ENCODE measurements around the gene LILRB4.
"Not testable (repeated sequence)": the region's sequence is repeated elsewhere in the genome, so short reads cannot be mapped to it uniquely, and the experiment has no call there.

LILRB4 gene

DNA sequence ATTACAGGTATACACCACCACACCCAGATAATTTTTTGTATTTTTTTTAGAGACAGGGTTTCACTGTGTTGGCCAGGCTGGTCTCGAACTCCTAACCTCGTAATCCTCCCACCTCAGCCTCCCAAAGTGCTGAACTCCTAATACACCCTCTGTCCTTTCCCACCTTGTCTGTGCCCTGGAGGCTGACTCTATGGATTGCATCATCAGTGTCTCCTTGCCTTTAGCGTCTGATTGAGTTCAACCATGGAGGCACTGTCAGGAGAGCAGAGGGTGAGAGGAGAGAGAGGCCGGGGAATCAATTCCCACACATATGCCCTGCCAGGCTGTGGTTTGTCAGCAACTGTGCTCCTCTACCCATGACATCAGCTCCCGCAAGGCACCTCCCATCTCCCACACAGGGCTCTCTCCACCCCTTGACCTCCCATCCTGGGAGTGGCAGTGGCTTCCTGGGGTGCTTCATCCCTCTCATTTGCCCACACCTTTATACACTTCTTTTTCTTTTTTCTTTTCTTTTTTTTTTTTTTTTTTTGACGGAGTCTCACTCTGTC, 12.6 kb upstream of the LILRB4 start:
- no peak for DNase-seq

DNA sequence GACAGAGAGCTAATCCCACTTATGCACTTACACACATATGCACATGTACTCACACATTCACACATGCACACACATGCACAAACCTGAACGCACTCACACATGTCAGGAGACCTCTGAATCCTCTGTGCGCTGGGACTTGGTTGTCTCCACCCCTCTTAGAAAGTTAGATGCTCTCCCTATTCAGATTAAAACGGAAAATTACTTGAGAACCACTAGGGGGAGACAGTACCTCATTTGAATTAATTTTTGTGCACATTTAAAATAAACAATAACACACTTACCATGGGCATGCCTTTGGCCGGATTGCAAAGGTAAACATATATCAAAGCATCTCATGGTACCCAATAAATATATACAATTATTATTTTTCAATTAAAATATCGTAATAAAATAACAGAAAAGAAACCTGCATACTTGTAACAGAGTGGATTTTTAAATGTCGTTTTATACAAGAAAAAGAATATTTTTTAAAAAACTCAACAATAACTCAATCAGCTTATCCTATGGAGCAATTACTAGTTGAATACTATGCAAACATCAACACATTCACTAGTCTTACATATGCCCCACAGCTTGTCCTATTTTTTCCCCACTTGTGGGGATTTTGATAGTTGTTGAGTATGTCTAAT, 9.5 kb upstream of the LILRB4 start:
- DNase-seq, result peak in 1 of 2 donors; percentile 33

- no peak for DNase-seq
Observed at GRCh38 chr19:54654447-54655321, 8.1 kb upstream of the LILRB4 start.

GRCh38 chr19:54659300-54659699, 3.5 kb upstream of the LILRB4 start:
- DNase-seq, result no peak

GRCh38 chr19:54660306-54660705, 2.5 kb upstream of the LILRB4 start:
- DNase-seq, result peak in 1 of 2 donors; percentile 12

DNA sequence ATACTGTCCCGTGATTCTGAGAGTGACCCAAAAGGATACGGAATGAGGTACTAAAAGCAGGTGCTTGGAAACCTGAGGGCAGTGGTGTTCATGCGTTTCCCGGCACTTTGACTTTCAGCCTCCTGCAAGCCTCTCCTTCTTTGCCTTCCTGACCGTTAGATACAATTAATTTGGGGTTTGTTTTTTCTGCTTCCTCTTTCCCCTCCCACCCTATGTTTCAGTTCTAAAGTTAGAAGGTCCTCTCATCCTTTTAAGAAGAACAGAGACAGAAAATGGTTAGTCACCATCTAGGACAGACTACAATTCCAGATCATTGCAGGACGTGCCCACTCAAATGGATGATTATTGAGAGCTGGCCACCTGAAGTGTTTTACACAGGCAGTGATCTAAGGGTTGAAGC, 1.8 kb upstream of the LILRB4 start:
- no peak for DNase-seq

DNA sequence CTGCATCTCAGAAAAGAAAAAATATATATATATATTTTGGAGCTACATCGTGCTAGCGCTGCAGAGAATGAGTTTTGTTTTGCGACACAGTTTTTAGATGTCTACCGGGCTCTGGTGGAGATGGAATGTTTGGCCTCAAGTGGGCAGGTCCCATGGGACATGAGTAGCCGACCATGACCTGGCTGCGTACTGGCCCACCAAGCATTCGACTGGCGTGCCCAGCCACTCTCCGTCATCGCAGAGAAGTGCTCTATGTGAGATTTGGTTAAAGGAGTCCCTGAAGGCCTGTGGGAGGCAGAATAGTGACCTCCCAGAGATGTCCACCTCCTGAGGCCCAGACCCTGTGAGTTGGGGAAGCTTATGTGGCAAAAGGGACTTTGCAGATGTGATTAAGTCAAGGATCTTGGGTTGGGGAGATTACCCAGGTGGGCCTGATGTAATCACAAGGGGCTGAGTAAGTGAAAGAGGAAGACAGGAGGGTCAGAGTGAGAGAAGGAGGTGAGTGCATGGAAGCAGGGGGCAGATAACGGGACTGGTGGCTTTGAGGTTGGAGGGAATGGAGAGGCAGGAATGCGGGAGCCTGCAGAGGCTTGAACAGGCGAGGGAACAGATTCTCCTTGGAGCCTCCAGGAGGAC, 821 bp upstream of the LILRB4 start:
- no peak for DNase-seq

- no peak for DNase-seq
Observed at GRCh38 chr19:54665530-54665929, 2.7 kb downstream of the LILRB4 start.

DNA sequence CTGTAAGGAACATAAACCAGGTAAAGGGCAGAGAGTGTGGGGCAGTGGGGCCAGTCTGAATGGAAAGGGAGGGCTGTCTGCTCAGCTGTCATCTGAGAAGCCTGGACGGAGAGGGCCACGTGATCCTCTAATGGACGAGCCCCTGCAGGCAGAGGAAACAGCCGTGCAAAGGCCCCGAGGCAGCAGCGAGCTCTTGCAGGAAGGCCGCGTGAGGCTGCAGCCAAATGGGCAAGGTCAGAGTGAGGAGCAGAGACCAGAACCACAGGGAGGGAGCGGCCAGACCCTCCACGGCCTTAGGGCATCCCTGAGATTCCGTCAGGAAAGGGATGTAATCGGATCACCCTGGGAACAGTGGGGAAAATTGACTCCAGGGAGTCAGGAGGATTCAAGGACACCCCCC, 4.4 kb downstream of the LILRB4 start:
- DNase-seq, result no peak

DNA sequence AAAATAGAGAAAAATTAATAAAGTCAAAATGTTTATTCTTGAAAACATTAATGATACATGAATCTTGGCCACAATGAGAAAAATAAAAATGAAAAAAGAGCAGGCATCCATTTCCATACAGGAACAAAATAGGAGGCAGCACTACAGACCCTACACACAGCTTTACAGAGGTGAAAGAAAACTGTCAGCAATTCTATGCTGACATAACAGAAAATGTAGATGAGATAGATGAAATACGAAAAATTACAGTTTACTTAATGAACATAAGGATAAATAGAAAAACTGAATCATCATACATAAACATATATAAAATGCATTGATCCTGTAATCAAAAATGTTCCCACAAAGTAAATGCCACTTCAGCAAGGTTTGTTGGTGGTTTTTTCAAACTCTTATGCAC, 5.6 kb downstream of the LILRB4 start:
- DNase-seq, result no peak

DNA sequence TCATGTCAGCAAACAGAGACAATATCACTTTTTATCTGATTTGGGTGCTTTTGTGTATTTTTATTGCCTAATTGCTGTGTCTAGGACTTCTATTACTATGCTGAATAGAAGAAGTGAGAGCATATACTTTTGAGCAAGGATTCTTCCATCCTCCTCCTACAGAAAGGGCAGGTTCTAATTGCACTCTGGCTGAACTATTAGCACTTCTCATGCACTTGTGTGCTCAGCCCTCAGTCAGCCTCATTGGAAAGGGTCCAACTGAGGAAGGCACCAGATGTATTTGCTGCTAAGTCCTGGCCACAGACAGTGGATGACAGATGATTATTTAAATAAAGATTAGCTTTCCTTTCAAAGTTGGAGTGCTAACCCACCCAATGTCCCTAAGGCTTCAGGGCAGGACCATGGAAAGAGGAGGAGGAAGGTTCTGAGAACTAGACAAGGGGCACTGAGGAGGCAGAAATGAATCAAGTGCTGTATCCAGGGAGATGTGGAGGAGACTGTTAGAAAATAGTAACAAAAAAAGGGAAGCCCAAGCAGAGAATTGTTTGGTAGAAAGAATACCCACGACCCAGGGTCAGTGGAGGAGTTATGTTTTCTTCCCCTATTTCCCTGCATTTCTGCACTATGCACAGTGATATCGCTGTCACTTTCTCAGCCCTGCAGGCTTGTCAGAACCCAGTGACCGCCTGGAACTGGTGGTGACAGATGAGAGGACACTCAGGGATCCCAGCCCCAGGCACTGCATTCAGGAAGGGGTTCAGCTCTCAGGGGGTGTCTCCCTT, 8.0 kb downstream of the LILRB4 start:
- DNase-seq, result no peak

DNA sequence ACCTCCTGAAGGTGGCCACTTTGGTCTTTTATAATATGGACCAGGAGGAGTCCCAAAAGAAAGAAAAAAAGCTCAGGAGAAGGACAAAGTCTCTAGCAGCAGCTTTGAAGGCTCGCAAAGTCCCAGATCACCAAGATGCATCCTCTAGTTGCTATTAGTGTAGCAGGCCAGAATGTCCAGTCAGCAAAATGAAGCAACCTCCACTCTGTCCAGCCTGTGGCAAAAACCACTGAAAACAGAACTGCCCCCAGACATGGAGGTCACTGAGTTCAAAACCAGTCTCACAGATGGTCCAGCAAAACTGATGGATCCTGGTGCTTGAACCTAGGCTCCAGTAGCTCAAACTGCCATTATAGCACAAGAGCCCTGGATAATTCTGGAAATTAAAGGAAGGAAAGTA, 10.4 kb downstream of the LILRB4 start:
- DNase-seq, result no peak

DNA sequence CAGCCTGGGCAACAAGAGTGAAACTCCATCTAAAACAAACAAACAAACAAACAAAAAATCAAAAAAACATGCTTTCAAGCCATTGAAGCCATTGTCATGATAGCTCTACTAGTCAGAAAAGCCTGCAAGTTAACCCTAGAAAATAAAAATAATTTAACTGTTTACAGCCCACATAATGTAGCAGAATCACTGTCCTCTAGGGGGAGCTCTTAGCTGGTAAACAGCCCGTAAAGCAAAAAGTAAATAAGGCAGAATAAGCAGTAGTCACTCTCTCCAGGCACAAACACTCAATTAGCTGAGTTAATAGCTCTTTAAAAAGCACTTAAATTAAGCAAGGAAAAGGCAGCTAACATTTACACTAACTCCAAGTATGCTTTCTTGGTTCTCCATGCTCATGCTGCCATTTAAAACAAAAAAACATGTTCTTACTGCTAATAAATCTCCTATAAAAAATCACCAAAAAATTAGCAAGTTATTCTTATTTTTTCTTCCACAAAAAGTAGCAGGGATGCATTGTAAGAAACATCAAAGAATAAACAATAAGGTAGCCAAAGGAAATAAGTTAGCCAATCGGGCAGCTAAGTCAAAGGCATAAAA, 11.3 kb downstream of the LILRB4 start:
- peak in 1 of 2 donors; percentile 32 for DNase-seq

DNA sequence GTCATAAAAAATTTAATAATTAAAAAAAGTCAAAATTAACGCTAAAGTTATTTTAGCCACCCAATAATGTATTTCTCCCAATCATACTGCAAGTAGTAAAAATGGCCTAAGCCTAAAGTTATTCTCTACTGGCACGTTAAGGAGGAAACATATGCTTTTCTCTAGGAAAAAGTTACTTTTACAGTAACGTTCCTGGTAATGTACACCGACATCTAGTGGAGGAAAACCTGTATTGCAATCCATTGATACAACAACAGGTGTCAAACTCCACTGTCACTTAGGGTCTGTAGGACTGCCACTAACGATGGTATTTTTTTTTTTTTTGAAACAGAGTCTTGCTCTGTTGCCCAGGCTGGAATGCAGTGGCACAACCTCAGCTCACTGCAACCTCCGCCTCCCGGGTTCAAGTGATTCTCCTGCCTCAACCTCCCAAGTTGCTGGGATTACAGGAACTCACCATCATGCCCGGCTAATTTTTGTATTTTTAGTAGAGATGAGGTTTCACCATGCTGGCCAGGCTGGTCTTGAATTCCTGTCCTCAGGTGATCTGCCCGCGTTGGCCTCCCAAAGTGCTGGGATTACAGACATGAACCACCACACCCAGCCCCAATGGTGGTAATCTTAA, 13.5 kb downstream of the LILRB4 start:
- DNase-seq, result peak in 1 of 2 donors; percentile 55

DNA sequence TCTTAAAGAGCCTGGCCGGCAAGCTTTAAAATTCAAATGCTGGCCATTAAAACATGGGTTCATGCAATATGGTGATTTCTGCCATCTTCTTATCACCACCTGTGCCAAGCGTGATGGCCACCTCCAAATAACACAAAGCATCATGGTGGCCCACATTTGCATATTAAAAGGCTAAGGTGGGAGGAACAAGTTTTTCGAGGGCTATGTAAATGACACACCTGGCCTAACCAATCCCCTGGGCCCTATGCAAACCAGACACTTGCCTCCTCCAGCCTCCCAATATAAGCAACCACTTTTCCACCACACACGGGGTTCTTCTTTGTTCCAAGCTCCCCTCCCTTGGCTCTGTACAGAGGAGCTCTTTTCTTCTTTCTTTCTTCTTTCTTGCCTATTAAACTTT, 14.4 kb downstream of the LILRB4 start:
- no peak for DNase-seq

DNA sequence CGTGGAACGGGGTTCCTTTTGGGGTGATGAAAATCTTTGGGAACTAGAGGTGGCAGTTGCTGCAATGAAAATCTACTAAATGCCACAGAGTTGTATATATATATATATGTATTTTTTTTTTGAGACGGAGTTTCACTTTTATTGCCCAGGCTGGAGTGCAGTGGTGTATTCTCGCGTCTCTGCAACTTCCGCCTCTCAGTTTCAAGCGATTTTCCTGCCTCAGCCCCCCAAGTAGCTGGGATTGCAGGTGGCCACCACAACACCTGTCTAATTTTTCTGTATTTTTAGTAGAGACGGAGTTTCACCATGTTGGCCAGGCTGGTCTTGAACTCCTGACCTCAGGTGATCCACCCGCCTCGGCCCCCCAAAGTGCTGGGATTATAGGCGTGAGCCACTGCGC, 18.8 kb downstream of the LILRB4 start:
- not testable (repeated sequence) for DNase-seq

GRCh38 chr19:54682306-54682856, 19.6 kb downstream of the LILRB4 start:
- no peak for DNase-seq

DNA sequence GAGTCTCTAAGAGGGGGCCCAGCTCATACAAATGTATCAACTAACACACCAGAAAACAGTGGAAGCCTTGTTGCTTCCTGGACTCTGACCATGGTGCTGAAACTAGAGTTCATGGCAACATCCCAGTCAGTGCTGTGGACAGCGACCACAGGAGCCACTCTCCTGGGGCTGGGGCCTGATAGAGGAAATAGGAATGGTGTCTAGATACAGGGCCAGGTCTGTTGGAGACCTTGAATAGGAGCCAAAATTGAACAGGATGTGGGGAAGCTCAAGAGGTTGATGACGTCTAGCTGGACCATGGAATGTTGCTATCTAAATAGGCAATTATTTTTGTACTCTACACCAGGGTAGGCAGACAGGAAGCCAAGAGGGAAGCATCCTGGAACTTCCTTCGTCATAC, 21.7 kb downstream of the LILRB4 start:
- peak in 1 of 2 donors; percentile 16 for DNase-seq

- no peak for DNase-seq
Observed at GRCh38 chr19:54691582-54692297, 29.0 kb downstream of the LILRB4 start.

GRCh38 chr19:54692298-54692615, 29.5 kb downstream of the LILRB4 start:
- no peak for DNase-seq

- DNase-seq, result no peak
Observed at GRCh38 chr19:54694648-54695047, 31.9 kb downstream of the LILRB4 start.

Data from CD4-positive, alpha-beta T cell treated with Interferon alpha-2 for 1 hour (primary cell).